GM21825 (cell line): ENCODE data around the gene SLC37A2.
"Not testable (repeated sequence)": the region's sequence is repeated elsewhere in the genome, so short reads cannot be mapped to it uniquely, and the experiment has no call there.

Source experiments
- ATAC-seq: cut with Tn5 transposase; IDR thresholded peaks from one replicate; pipeline ENCODE4 v1.9.1; 2021; ENCODE audit warnings: mild to moderate bottlenecking, moderate library complexity; ENCODE audit not compliant: unreplicated experiment

The SLC37A2 gene

GRCh38 chr11:125083312-125084056 lies 20.4 kb downstream of the SLC37A2 start:
- ATAC-seq, result no peak

- no peak for ATAC-seq
Observed at GRCh38 chr11:125084057-125084416, 20.9 kb downstream of the SLC37A2 start.

GRCh38 chr11:125084761-125085231 lies 21.7 kb downstream of the SLC37A2 start:
- no peak for ATAC-seq

- no peak for ATAC-seq
Observed at GRCh38 chr11:125085301-125086081, 22.4 kb downstream of the SLC37A2 start.

- no peak for ATAC-seq
Observed at GRCh38 chr11:125086633-125087296, 23.7 kb downstream of the SLC37A2 start.

GRCh38 chr11:125088123-125088522 lies 25.0 kb downstream of the SLC37A2 start:
- no peak for ATAC-seq

GRCh38 chr11:125088576-125089455 lies 25.7 kb downstream of the SLC37A2 start:
- ATAC-seq, result no peak

GRCh38 chr11:125089481-125089880 lies 26.4 kb downstream of the SLC37A2 start:
- ATAC-seq, result not testable (repeated sequence)

- ATAC-seq, result not testable (repeated sequence)
Observed at GRCh38 chr11:125090151-125090550, 27.0 kb downstream of the SLC37A2 start.

GRCh38 chr11:125090816-125091215 lies 27.7 kb downstream of the SLC37A2 start:
- no peak for ATAC-seq

GRCh38 chr11:125091247-125091876 lies 28.3 kb downstream of the SLC37A2 start:
- ATAC-seq, result no peak

- no peak for ATAC-seq
Observed at GRCh38 chr11:125091877-125092664, 29.0 kb downstream of the SLC37A2 start.

GRCh38 chr11:125092669-125093068 lies 29.6 kb downstream of the SLC37A2 start:
- no peak for ATAC-seq

- ATAC-seq, result no peak
Observed at GRCh38 chr11:125093502-125093901, 30.4 kb downstream of the SLC37A2 start.

- ATAC-seq, result no peak
Observed at GRCh38 chr11:125094731-125095130, 31.6 kb downstream of the SLC37A2 start.

GRCh38 chr11:125100136-125100535 lies 37.0 kb downstream of the SLC37A2 start:
- ATAC-seq, result no peak

GRCh38 chr11:125101596-125101995 lies 38.5 kb downstream of the SLC37A2 start:
- no peak for ATAC-seq

- ATAC-seq, result no peak
Observed at GRCh38 chr11:125102025-125102424, 38.9 kb downstream of the SLC37A2 start.

GRCh38 chr11:125102510-125102909 lies 39.4 kb downstream of the SLC37A2 start:
- ATAC-seq, result no peak
